GM21825 (cell line): Measurements from ENCODE around the gene SLC4A2.
"Not testable (repeated sequence)": the region's sequence is repeated elsewhere in the genome, so short reads cannot be mapped to it uniquely, and the experiment has no call there.

Experiments
- ATAC-seq: cut with Tn5 transposase; IDR thresholded peaks from one replicate; pipeline ENCODE4 v1.9.1; 2021; ENCODE audit warnings: mild to moderate bottlenecking, moderate library complexity; ENCODE audit not compliant: unreplicated experiment

The SLC4A2 gene

DNA sequence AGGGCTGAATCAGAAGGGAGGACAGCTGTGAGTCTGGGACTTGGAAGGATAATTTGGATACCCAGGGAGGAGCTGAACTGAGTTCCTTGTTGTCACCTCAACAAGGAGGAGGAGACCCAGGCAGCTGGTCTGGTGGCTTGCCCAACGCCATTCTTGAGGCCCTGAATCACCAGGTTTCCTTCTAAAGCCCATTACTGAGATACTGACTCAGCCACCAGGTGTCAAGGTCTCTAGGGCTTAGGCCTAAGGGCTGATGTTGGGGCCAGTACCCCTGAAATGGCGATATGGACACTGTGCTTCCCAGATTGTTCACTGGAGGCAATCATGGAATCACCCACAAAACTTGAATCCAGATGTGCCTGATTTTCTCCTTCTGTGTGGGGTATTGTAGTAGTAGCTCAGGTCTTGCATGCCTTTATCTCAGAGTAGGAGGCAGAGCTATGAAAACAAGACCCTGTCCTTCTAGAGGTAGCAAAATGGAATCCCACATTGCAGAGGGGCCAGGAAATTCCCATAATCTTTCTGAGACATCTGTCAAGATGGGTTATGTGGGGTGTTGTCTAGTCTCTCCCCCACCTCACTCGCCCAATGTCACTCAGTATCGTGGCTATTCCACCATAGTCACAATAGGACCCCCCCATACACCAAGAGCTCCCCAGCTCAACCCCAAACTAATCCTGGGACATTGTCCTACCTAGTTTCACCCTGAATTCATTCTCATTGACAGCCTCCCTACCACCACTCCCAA, 33.3 kb upstream of the SLC4A2 start:
- ATAC-seq = no peak

DNA sequence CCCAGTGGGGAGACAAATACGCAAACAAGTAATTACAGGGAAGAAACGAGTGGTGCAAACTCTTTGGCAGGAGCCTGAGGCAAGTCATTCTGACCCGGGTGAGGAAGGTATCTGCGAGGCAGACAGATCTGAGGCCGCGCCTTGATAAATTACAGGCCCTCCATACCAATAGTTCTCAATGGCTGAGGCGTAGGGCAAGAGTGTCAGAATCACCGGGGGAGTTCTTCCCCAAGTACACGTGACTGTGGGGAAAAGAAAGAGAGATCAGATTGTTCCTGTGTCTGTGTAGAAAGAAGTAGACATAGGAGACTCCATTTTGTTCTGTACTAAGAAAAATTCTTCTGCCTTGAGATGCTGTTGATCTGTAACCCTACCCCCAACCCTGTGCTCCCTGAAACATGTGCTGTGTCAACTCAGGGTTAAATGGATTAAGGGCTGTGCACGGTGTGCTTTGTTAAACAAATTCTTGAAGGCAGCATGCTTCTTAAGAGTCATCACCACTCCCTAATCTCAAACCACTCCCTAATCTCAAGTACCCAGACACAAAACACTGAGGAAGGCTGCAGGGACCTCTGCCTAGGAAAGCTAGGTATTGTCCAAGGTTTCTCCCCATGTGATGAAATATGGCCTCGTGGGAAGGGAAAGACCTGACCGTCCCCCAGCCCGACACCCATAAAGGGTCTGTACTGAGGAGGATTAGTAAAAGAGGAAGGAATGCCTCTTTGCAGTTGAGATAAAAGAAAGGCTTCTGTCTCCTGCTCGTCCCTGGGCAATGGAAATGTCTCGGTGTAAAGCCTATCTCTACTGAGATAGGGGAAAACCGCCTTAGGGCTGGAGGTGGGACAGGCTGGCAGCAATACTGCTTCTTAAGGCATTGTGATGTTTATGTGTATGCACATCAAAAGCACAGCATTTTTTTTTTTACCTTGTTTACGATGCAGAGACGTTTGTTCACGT, 32.3 kb upstream of the SLC4A2 start:
- ATAC-seq = not testable (repeated sequence)

GRCh38 chr7:151027728-151028130, 31.7 kb upstream of the SLC4A2 start:
- ATAC-seq = not testable (repeated sequence)

GRCh38 chr7:151028131-151028947, 31.1 kb upstream of the SLC4A2 start, which contains the start of gene ABCB8:
ABCB8 (plus strand) TSS chr7:151028450; CDS start chr7:151028516, 66 bp downstream.
- ATAC-seq = peak; percentile 96

- no peak for ATAC-seq
Measured at GRCh38 chr7:151028948-151029501, 30.4 kb upstream of the SLC4A2 start.

DNA sequence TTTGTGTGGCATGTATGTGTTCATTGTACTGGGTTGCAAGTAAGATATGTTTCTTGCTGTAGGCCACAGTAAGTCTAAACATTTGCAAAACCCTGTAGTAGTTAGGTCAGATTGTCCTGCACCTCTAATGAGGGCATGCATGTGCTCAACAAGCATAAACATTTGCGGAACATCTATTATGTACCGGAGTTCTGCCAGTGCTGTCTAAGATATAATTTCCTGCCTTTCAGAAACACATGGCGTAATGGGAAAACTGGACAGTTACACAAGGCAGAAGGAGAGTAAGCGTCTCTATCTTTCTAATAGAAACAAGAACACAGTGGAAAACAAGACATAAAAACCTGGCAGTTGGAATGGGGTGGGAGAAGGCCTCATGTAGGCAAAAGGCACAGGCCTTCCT, 28.4 kb upstream of the SLC4A2 start:
- no peak for ATAC-seq

GRCh38 chr7:151032936-151033863, 26.2 kb upstream of the SLC4A2 start:
- no peak for ATAC-seq

GRCh38 chr7:151033864-151034249, 25.5 kb upstream of the SLC4A2 start:
- ATAC-seq = no peak

DNA sequence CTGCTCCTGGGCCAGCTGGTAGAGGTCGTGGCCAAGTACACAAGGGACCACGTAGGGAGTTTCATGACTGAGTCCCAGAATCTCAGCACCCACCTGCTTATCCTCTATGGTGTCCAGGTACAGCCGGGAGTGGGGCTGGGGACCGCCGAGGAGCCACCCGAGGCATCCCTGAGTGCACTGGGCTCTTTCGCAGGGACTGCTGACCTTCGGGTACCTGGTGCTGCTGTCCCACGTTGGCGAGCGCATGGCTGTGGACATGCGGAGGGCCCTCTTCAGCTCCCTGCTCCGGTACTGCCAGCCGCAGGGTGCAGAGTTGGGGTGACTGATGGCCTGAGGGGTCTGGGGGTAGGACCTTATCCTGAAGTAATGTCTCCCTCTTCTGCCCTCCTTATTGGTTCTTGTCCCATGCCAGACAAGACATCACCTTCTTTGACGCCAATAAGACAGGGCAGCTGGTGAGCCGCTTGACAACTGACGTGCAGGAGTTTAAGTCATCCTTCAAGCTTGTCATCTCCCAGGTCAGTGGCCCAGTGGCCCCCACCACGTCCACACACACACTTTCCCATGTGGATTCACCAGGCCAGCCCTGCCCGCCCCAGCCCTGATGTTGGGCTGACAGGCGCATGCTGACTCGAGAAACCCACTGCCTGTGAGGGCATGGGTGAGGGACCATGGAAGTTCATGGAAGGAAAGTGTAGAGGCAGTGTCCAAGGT, 24.9 kb upstream of the SLC4A2 start:
- no peak for ATAC-seq

DNA sequence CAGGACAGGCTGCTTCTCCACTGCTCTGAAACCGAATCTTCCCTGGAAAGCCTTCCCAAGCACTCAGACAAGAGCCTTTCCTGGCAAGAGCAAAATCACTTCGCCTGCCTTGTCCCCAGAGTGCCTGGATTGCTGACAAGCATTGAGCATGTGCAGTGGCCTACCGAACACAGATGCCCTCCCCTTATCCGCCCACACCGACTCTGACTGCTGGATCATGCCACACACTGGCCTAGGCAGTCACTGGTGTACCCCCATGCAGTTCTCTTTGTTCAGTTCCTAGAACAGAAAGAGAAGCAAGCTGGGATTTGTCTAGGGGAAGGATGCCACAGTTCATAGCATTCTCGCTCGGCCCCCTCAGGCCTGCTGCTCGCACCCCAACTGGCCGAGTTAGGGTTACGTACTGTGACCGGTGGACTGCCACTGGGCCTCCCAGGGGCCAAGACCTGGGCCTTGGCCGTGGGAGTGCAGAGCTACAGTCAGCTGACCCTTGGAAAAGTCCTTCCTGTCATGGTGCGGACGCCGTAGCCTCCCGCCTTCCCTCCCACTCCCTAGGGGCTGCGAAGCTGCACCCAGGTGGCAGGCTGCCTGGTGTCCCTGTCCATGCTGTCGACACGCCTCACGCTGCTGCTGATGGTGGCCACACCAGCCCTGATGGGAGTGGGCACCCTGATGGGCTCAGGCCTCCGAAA, 24.2 kb upstream of the SLC4A2 start:
- no peak for ATAC-seq

DNA sequence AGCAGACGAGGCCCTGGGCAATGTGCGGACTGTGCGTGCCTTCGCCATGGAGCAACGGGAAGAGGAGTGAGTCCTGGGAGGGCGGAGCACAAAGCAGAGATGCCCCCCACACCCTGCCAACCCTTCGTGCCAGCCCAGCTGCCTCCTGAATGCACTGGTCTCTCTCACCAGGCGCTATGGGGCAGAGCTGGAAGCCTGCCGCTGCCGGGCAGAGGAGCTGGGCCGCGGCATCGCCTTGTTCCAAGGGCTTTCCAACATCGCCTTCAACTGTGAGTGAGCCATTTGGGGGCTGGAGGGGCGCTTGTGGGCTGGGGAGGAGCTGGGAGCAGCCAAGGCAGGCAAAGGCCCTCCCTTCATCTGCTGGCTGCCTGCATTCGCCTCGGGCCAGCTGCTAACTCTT, 23.5 kb upstream of the SLC4A2 start:
- no peak for ATAC-seq

GRCh38 chr7:151038951-151039849, 20.2 kb upstream of the SLC4A2 start:
- no peak for ATAC-seq

- ATAC-seq = no peak
Measured at GRCh38 chr7:151039850-151040548, 19.4 kb upstream of the SLC4A2 start.

GRCh38 chr7:151040616-151041375, 18.6 kb upstream of the SLC4A2 start:
- no peak for ATAC-seq

DNA sequence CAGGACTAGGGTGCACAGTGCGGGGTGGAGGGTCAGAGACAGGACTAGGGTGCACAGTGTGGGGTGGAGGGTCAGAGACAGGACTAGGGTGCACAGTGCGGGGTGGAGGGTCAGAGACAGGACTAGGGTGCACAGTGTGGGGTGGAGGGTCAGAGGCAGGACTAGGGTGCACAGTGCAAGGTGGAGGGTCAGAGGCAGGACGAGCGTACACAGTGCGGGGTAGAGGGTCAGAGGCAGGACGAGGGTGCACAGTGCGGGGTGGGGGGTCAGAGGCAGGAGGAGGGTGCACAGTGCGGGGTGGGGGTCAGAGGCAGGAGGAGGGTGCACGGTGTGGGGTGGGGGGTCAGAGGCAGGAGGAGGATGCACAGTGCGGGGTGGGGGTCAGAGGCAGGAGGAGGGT, 15.9 kb upstream of the SLC4A2 start:
- not testable (repeated sequence) for ATAC-seq

DNA sequence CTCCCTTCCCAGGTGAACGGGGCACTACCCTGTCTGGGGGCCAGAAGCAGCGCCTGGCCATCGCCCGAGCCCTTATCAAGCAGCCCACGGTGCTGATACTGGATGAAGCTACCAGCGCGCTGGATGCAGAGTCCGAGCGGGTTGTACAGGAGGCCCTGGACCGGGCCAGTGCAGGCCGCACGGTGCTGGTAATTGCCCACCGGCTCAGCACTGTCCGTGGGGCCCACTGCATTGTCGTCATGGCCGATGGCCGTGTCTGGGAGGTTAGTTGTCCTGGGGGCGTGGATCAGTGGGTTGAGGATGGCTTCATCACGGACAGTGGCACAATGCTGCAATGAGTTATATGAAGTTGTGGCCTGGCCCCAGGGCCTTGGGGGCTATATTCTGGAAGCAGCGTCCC, 15.4 kb upstream of the SLC4A2 start:
- ATAC-seq = no peak
